NCI-H526 treated with DMSO at 0.1 percent for 48 hours (cell line): ENCODE results near the gene TICAM1.
"Not testable (repeated sequence)": the region's sequence is repeated elsewhere in the genome, so short reads cannot be mapped to it uniquely, and the experiment has no call there.

ENCODE experiments used
- DNase-seq: peaks from one replicate; lab custom pipeline; 2025; lab: John Stamatoyannopoulos, UW

TICAM1 gene

DNA sequence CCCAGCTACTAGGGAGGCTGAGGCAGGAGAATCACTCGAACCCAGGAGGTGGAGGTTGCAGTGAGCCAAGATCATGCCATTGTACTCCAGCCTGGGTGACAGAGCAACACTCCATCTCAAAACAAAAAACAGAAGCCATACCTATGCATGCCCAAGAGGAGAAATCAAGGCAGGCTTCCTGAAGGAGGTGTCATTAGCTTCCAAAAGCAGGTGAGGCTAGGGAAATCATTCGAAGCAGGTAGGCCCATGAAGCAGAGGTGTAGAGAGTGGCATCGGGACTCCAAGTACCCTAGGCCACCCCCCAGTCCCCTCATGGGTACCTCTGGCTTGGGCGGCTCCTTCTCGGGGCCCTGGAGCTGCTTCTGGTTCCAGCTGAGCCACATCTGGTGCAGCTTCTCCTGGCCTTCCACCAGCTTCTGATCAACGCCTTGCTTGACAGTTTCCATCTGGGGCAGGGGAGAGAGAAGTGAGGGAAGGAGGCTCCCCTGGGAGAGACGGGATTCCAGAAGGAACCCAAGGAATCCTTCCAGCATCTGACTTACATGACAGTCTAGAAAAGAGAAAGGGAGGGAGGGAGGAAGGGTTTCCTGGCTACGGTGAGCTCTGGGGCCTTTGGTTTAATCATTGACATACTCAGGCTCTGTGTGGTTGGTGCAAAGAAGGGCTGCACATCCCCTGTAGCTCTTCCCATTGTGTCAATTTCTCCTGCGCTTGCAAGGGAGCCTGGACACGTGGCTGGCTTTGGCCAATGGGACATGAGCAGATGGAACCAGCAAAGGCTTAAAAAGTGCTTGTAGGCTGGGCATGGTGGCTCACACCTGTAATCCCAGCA lies 13.1 kb upstream of the TICAM1 start:
- no peak for DNase-seq

DNA sequence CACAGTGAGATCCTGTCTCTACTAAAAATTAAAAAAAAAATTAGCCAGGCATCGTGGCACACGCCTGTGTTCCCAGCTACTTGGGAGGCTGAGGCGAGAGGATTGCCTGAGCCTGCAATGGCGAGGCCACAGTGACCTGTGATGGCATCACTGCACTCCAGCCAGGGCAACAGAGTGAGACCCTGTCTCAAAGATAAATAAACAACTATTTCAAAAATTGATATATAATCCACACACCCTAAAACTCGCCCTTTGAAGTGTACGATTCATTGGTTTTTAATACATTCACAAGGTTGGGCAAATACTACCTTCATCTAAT lies 12.1 kb upstream of the TICAM1 start:
- no peak for DNase-seq

DNA sequence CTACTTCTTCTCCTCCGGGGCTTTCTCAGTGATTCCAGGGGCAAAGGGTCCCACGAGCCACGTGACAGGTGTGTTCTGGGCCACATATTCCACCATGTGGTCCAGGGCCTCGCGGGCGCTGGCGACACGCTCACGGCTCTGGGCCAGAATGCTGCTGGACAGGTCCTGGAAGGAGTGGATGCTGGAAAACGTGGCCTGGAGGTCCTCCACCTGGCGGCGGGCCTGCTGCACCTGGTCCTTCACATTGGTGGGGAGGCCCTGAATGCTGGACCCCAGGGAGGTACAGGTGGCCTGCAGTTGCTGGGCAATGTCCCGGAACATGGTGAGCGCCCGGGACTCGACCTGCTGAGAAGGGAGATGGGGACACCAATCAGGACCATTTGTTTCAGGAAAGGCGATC lies 7.7 kb upstream of the TICAM1 start:
- DNase-seq = no peak

DNA sequence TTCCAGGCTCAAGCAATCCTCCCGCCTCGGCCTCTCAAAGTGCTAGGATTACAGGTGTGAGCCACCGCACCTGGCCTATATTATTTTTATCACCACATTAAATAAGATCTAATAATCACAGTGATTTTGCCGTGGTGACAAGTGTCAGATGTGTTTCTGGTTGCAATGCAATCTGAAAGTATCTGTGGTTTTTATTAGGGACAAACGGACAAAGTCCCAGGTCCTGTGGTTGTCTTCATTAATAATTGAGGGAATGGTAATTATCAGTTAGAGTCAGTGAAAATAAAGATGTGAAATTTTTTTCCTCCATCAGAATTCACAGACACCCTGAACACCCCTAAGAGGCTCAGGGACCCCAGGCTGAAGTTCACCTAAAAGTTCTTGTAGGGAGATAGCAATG lies 1.3 kb upstream of the TICAM1 start:
- no peak for DNase-seq

DNA sequence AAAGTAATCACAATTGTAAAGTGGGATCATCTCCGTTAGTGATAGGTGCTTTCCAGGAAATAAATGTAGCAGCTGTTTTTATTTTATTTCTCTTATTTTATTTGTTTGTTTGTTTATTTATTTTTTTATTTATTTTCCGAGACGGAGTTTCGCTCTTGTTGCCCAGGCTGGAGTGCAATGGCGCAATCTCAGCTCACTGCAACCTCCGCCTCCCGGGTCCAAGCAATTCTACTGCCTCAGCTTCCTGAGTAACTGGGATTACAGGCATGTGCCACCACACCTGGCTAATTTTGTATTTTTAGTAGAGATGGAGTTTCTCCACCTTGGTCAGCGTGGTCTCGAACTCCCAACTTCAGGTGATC lies 448 bp upstream of the TICAM1 start:
- DNase-seq = not testable (repeated sequence)

DNA sequence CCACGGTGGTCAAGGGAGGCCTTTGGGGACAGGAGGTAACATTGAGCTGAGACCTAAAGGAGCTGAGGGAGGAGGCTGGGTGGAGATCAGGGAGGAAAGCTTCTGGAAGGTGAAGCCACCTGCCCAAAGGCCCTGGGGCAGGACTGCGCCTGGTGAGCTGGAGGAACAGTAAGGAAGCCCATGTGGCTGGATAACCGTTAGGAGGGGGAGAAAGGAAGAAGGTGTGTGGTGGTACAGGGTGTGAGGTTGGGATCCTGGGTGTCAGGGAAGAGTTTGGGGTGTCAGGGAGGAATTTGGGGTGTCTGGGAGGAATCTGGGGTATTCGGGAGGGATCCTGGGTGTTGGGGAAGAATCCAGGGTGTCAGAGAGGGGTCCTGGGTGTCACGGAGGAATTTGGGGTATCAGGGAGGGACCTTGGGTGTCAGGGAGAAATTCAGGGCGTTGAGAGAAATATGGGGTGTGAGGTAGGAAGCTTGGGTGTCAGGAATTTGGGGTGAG lies 695 bp downstream of the TICAM1 start:
- no peak for DNase-seq

DNA sequence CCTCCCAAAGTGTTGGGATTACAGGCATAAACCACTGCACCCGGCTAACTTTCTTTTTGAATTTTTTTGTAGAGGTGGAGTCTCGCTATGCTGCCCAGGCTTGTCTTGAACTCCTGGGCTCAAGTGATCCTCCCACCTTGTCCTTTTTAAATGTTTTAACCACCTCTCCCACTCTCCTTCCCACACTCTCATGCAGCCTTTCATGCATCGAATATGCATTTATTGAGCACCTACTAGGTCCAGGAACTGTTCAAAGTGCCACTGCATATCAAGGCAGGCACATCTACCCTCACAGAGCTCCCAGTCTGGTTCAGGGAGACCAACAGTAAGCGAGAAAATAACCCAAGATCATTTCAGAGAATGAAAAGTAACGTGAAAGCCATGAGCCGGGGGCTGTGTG lies 1.2 kb downstream of the TICAM1 start:
- DNase-seq = no peak

DNA sequence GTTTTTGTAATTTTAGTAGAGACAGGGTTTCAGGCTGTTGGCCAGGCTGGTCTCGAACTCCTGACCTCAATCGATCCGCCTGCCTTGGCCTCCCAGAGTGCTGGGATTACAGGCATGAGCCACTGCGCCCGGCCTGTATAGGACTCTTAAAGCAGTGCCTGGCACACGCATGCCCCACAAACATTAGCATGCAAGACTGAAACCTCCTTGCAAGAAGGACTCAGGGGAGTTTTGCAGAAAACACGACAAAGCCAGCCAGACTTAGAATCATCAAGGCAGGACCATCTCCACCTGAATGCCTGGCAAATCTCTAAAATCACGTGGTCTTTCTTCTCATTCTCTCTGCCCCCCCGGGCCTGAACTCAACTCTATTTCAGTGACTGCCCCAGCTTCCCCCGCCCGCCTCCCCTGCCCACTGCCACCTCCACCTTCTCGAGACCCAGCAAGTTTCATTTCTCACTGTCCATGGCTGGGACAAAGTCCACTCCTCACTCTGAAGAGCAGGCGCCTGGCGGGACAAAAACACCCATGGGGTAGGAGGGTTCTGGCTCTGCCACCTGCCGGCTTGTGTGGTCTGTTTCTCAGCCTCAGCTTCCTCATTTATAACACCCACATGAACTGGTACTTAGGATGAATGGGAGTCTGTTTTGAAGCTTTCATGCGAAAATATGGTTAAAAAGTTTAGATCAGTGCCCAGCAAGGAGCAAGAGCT lies 2.4 kb downstream of the TICAM1 start:
- DNase-seq = no peak

DNA sequence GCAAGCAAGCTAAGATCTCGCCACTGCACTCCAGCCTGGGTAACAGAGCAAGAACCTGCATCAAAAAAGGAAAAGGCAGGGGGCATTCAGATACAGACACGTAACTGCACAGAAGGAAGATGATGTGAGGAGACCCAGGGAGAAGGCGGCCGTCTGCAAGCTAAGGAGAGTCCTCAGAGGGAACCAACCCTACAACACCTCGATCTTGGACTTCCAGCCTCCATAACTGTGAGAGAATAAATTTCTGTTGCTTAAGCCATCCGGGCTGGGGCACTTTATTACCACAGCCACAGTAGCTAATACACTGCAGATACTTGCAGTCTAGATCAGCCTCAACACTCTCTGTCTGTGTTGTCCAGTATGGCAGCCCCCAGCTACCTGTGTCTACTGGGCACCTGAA lies 7.9 kb downstream of the TICAM1 start:
- DNase-seq = no peak

DNA sequence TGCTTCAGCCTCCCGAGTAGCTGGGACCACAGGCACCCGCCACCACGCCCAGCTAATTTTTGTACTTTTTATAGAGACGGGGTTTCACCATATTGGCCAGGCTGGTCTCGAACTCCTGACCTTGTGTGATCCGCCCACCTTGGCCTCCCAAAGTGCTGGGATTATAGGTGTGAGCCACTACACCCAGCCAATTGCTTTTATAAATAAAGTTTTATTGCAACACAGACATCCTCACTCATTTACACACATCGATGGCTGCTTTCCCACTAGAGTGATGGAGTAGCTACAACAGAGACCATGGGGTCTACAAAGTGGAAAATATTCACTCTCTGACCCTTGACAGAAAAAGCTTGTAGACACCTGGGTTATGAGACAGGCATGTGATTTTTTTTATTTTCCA lies 9.2 kb downstream of the TICAM1 start:
- DNase-seq = not testable (repeated sequence)

DNA sequence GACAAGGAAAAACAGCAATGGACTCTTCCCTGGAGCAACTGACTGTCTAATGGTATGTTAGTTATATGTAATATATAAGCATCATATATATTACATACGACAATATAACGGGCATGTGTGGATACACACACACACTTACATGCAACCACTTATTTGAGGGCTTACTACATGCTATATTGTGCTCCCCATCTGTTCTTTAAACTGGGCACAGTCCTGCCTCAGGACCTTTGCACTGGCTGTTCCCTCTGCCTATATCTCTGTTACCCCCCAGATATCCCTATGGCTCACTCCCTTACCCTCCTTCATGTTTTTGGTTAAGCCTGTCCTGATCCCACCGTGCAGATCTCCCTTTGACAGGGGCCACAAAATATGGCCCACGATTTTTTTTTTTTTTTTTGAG lies 10.2 kb downstream of the TICAM1 start:
- DNase-seq = no peak

DNA sequence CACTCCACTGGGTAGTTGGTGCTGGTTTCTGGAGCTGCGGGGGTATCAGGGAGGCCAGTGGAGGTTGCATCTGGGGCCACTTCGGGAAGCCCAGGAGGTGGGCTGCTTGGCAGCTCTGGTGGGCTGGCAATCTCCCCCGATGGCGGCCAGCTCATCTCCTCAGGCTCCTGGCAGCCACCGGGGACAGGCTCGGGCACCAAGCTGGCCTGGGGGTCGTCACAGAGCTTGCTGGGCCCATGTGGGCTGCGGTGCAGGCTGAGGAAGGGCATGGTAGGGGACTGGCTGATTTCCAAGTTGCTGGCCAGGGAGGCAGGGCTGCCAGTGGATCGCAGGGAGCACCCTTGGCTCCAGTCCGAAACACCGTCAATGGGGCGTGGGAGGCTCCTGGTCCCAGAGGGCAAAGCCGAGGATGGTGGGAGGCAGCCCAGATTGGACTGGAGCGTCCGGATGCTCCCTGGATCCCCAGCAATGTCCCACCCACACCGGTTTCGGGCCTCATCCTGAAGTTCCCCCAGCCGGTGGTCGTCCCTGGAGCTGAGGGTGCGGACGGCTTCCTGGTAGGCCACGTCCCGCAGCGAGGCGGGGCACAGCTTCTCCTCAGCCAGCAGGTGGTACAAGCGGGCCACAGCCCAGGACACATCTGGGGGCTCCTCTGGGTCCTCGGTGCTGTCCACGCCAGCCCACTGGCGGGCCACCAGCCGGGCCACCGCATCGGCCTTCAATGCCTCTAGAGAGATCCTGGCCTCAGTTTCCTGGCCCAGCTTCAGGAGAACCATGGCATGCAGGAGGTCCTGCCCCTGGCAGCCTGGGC lies 13.8 kb downstream of the TICAM1 start:
- no peak for DNase-seq

DNA sequence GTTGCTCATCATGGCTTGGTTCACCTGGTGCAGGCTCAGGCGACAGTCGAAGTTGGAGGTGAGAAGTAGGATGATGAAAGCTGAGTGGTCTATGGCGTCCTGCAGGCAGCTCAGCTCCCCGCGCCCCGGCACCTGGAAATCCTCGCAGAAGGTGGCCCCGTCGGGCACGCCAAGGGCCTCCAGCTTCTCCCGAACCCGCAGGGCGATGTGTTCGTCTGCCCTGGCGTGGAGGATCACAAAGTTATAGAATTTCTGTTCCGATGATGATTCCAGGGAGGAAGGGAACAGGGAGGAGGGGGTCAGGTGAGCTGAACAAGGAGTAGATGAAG lies 14.6 kb downstream of the TICAM1 start:
- DNase-seq = no peak

DNA sequence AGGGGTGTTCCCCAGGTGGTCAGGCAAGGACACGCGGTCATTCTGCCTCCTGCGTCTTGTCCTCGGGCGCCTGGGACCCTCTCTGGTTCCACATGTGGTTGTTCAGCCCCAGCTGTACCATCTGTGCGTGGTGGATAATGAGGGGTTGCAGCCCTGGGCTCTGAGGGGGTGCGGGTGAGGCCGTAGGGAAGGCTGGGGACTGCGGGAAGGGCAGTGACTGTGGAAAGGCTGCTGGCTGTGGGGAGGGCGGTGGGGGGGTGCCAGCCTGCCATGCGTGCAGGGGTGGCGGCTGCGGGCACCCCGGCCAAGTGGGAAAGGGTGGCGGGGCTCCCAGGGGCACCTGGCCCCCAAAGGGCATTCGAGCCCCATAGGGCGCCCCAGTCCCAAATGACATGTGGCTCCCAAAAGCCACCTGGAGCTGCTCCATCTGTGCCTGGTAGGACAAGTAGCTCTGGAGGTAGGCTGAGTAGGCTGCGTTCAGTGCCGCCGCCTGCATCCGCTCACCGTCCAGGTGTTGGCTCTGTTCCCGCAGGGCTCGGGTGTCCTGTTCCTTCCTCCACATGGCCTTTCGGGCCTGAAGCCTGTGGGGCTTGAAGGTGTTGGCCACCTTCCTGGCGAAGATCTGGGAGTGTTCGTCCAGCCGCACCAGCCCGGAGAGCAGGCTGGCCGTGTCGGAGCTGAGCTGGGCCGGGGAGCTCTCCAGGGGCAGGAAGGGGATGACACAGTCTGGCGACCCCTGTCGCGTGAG lies 15.1 kb downstream of the TICAM1 start:
- DNase-seq = no peak

DNA sequence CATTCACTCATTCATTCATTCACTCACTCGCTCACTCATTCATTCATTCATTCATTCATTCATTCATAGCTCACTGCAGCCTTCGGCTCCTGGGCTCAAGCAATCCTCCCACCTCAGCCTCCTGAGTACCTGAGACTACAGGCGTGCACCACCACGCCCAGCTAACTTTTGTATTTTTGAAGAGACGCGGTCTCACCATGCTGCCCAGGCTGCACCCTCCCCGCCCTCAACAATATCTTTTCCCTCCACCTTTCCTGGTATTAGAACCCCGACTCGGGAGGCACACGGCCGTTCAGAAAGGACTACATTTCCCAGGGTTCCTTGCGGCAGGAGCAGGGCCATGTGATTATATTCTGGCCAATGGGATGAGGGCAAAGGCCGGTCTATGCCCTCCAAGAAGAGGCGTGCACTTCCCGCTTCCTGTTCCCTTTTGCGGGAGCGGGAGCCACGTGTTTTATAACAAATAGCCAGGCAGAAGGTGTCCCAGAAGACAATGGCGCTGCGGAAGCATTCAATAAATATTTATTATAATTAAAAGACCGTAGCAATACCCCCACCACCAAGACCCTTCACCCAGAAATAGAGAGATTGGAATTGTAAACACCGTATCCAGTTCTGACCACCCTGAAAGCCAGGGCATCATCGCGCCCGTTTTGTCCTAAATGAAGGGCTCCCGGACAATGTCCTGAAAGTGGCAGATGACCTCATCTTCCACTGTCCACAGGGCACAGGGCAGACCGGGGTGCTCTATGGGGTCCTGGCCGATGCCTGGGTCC lies 15.9 kb downstream of the TICAM1 start:
- DNase-seq = peak; percentile 79

DNA sequence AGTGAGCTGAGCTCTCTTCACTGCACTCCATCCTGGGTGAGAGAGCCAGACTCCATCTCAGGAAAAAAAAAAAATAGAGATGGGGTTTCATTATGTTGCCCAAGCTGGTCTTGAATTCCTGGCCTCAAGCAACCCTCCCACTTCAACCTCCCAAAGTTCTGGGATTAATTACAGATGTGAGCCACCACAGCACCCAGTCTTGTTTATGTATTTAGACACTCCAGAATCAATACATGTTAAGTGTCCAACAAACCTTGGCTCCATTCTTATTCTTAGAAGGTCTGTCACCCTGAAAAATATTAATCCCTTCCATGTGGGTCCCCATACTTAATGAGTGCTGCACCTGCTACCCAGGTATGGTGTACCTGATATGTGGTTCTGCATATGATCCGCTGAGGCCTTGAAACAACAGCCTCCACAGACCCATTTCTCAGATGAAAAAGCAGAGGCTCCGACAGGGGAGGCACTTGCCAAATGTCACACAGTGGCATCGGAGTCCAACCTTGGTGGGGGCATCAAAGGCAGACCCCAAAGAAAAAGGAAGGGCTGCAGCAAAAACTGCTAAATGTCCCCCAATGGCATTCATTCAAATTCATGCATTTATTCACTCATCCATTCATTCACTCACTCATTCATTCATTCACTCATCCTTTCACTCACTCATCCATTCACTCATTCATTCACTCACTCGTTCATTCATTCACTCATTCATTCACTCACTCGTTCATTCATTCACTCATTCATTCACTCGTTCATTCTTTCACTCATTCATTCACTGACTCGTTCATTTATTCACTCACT lies 16.7 kb downstream of the TICAM1 start:
- no peak for DNase-seq

DNA sequence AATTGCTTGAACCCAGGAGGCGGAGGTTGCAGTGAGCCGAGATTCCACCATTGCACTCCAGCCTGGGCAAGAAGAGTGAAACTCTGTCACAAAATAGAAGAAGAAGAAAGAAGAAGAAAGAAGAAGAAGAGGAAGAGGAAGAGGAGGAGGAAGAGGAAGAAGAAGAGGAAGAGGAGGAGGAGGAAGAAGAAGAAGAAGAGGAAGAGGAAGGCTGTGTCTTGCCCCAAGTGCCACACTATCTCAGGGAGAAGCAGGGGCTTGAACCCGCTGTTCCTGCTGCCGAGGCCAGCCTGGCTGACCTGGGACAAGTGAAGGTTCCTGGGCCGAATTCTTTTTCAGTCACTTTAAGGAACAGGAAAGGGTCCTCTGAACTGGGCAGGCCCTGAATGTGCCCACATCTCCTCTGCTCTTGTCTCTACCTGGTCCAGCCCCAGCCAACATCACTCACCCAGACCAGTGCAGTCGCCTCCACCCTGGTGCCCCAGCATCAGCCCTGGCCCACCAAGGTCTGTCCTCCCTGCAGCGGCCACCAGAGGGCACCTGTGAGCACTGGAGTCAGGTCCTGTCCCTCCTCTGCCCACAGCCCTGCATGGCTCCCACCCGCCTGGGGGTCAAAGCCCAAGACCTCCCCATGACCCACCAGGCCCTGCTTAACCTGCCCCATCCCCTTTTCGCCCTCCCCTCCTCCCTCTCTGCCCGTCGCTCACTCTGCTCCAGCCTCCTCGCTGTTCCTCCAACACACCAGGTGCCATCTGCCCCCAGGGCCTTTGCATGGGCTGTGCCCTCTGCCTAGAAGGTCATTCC lies 20.0 kb downstream of the TICAM1 start:
- no peak for DNase-seq

DNA sequence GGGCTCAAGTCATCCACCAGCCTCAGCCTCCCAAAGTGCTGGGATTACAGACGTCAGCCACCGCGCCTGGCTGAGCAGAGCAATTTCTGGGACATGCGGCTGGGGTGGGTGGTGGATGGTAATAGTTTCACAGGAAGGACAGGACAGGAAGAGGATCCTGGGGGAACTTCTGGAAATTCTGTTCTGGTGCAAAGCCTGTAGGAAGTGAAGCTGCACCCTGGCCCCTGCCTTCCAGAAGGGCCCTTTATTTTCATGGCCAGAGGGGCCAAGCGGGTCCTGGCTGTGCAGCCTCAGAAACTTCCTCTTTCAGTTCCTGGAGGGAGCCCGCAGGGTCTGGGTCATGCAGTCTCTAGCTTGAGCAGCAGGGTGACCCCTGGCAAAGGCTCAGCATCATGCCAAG lies 24.3 kb downstream of the TICAM1 start:
- no peak for DNase-seq

DNA sequence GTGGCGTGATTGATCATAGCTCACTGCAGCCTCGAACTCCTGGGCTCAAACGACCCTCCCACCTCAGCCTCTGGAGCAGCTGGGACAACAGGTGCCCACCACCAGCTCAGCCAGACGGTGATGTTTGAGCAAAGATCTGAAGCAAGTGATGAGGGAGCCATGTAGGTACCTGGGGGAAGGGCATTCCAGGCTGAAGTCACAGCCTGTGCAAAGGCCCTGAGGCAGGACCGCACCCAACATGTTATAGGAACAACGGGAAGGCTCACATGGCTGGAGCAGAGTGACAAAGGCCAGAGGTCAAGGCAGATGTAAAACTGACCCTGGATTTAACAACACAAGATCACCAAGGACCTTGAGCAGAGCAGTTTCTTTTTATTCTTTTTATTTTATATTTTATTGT lies 25.1 kb downstream of the TICAM1 start:
- no peak for DNase-seq

DNA sequence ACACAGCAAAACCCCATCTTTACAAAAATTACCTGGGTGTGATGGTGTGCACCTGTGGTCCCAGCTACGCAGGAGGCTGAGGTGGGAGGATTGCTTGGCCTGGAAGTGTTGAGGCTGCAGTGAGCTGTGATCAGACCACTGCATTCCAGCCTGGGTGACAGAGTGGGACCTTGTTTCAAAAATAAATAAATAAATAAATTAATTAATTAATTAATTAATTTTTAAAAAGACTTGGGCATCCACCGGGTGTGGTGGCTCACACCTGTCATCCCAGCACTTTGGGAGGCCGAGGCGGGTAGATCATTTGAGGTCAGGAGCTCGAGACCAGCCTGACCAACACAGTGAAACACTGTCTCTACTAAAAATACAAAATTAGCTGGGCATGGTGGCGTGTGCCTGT lies 26.4 kb downstream of the TICAM1 start:
- DNase-seq = not testable (repeated sequence)
